DMS153 (cell line): ENCODE results near the gene FAM83B.
"Not testable (repeated sequence)": the region's sequence is repeated elsewhere in the genome, so short reads cannot be mapped to it uniquely, and the experiment has no call there.

Experiments used
- DNase-seq: peaks from one replicate; lab custom pipeline; 2025; lab: John Stamatoyannopoulos, UW

FAM83B gene

DNA sequence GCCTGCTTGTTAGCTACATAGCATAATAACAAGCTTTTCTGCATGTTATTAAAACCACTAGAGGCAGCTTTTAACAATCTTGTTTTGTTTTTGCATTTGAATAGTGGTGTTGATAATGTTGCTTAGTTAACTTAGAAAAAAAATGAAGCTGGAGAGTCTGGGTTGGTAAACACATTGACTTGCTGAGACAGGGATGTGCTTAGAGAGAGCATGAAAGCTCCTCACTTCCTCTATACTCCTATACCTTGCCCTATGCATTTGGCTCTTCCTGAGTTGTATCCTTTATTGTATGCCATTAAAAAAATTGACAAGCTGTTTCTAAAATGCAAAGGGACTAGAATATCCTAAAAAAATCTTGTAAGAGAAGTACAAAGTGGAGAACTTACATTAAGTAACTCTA, 13.6 kb downstream of the FAM83B start:
- no peak for DNase-seq

- DNase-seq: no peak
Measured at GRCh38 chr6:54860739-54861138, 14.2 kb downstream of the FAM83B start.

- DNase-seq: no peak
Measured at GRCh38 chr6:54861905-54862616, 15.5 kb downstream of the FAM83B start.

- DNase-seq: no peak
Measured at GRCh38 chr6:54864272-54864671, 17.7 kb downstream of the FAM83B start.

- no peak for DNase-seq
Measured at GRCh38 chr6:54865091-54865631, 18.6 kb downstream of the FAM83B start.

GRCh38 chr6:54868556-54868955, 22.0 kb downstream of the FAM83B start:
- DNase-seq: no peak

DNA sequence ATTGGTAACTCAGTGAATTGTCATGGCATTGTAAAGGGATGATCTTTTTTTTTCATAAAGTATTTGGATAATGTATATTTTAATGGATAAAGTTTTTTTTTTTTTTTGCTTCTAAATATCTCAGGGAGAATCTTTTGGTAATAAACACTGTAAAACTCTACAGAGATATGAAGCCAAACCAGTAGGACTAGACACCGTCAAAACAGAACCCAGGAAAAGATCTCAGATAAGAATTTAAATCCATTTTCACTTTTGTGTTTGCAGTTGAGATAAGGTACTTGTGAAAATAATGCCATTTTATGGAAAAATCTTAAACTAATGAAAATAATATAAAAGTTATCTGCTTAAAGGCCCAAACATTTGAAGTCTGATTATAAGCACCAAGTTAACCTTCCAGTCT, 27.0 kb downstream of the FAM83B start:
- no peak for DNase-seq

DNA sequence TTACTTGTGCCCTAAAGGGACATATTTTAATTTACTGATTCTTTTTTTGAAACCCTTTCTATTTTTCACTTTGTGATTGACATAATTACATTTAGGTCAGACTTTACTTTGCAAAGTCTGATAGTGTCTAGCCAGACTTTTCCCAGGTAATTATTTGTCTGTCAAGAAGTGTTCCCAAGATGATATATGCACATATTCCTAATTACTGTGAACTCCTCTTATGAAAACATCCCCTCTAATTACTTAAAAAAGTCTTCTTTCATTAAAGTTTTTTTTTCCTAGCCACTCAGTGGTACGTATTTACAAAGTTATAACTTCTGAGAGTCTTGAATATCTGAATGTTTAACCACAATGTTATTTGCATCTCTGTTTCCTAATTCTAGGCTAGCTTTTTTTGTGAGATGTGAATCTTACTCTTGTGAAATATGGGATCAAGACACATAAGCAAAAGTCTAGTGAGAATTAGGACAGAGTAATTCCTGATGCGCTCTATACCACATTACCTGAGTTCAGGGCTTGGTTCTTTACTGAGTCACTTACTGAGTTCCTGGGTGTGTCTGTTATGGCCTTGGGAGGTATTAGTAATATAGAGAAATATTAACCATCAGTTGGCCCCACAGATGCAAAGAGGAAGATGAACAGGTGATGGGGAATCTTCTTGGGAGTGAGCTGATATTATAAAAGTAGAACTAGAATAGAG, 27.9 kb downstream of the FAM83B start:
- DNase-seq: no peak

DNA sequence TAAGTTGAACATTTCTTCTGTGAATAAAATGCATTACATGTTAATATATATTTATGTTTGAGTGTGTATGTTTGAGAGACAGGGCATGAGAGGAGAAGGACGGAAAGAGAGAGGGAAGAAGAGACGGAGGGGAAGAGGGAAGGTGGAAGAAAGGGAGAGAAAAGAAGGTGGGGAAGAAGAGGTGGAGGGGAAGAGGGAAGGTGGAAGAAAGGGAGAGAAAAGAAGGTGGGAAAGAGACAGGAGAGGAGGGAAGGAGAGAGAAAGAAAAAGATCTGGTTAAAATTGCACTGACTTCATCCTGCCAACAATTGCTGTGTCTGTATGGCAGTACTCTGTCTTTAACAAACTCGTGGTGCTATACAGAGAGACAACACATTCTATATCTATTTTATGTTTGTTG, 29.0 kb downstream of the FAM83B start:
- no peak for DNase-seq

- DNase-seq: no peak
Measured at GRCh38 chr6:54876365-54876764, 29.8 kb downstream of the FAM83B start.

- no peak for DNase-seq
Measured at GRCh38 chr6:54876871-54877270, 30.3 kb downstream of the FAM83B start.

GRCh38 chr6:54877713-54878317, 31.2 kb downstream of the FAM83B start:
- no peak for DNase-seq

- no peak for DNase-seq
Measured at GRCh38 chr6:54878718-54879117, 32.1 kb downstream of the FAM83B start.

- no peak for DNase-seq
Measured at GRCh38 chr6:54879188-54879985, 32.8 kb downstream of the FAM83B start.

DNA sequence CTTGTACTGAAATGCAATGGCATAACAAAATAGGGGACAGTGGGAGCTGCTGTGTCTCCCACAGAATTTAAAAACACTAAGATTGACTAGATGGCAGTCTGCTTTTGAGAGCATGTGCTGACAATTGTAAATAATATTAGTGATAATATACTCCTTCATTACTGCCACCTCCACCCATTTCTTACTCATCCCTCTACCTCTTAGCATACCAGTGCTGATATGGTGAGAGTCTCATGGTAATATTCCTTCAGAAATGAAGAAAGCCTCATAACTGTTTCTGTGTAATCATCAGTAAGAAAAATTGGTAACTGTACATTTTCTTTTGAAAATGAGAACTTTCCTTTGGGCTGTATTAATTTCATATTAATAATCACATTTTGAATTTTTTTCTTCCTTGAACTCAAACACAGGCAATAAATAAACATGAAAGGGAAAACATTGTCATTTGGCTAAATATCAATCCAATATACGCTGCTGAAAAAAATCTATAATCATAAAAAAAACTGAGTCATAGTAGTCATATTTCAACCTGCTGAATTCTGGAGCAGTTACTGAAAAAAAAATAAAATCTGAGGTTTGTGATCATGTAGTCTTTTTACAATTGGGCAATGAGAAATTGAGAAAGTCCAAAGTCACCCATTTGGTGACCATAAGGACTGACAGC, 34.6 kb downstream of the FAM83B start:
- DNase-seq: no peak

DNA sequence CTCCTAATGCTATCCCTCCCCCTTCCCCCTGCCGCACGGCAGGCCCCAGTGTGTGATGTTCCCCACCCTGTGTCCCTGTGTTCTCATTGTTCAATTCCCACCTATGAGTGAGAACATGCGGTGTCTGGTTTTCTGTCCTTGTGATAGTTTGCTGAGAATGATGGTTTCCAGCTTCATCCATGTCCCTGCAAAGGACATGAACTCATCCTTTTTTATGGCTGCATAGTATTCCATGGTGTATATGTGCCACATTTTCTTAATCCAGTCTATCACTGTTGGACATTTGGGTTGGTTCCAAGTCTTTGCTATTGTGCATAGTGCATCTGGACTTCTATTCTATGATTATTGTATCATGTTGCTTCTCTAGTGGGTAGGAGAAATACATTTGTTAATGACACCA, 35.3 kb downstream of the FAM83B start:
- not testable (repeated sequence) for DNase-seq

GRCh38 chr6:54886932-54887584, 40.5 kb downstream of the FAM83B start:
- DNase-seq: no peak

DNA sequence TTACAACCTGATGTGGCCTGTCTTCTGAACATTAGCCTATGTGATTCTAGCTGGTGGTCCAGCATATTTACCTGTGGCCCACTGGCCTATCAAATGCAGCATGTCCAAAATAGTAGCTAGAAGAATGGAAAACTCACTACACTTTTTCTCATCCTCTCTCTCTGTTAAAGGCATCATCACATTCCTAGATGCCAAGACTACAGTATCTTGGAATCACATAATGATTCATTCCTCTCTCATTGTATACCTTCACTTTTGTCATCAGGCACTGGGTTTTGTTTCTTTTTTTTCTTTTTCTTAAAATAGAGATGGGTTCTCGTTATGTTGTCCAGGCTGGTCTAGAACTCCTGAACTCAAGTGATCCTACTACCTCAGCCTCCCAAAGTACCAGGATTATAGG, 45.0 kb downstream of the FAM83B start:
- no peak for DNase-seq

DNA sequence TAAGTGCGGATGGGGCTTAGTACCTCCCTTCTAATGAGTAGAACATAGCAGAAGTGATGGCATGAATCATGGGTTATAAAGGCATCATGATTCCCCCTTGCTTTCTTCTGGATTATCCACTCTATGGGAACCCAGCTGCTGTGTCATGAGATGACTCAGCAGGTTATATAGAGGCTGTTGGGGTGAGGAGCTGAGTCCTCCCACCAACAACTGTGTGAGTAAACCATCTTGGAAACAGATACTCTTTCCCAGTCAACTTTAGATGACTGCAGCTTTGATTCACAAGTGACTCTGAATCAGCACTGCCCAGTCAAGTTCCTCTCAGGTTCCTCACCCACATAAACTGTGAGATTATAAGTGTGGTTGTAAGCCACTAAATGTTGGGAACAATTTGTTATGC, 46.3 kb downstream of the FAM83B start:
- no peak for DNase-seq

DNA sequence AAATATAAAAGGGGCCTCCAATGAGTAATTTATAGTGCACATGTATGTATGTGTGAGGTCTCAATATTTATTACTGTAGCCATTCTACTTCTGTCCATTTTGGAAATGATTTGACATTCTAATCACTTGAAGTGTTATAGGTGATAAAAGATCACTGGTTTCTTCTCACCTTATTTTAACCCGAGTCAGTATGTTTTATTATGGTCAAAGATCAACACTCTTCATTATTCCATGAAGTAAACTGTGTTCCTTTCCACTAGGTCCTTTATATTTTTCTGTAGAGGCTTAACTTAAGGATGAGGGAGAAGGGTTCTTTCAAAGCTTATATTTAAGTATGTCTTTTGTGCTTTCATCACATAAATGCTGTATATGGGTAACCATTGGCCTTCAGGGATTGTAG, 47.2 kb downstream of the FAM83B start:
- no peak for DNase-seq

DNA sequence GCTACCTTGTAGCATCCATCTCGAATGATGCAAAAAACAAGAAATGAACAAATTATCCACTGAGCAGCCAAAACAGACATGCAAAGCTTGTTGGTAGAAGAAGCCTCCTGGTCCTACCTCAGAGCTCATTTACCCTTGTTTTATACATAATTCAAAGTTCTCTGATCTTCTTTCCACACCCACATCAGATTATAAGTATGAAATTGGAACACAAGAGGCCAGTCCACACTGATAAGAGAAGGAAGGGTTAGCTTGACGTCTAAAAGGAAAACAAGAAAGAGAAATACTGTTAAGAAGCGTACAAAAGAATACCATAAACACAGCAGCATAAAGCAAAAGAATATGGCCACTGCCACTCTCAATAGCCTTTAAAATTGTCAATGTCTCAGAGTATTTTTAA, 49.7 kb downstream of the FAM83B start:
- no peak for DNase-seq
